T1000 (cell line): Measurements from ENCODE around the gene OPA3.
A peak's percentile ranks its signal among the peaks of the same experiment; 100 is the strongest.

Experiments used
- DNase-seq: peaks from one replicate; lab custom pipeline; 2025; ENCODE audit warnings: mixed read lengths; lab: John Stamatoyannopoulos, UW

Gene OPA3

DNA sequence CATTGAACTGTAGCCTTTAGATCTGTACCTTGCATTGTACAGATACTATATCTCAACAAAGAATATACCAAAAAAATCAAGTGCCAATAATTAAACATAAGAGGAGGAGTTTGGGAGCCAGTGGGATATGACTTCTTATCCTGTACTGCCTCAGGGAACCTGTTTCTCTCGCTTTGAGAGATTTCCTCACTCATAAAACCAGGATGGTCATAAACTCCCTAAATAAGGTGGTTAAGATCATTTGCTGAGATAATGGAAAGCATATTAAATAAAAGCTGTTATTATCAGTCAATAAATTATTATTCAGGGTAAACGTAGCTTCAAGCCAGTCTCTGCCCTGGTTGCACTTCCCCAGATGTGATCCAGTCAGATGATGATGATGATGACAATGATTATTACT lies 17.0 kb downstream of the OPA3 start:
- no peak for DNase-seq

GRCh38 chr19:45564131-45564780 lies 20.3 kb downstream of the OPA3 start:
- DNase-seq: no peak

DNA sequence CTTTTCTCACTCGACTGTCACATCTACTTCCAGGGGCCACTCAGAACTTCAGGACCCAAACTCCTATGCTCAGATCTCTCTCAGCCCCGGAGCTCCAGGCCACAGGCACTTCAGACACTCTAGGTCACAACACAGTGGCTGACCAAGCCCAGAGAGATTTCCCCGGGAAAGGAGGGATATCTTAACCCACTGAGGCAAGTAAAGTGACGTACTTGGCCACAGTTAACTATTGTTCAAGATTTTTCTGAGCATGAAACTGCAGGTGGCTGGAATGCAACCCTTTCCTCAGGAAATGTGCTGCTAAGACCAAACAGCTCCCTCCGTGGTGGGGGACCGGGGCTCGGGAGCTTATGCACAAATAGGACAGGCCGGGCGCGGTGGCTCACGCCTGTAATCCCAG lies 23.9 kb downstream of the OPA3 start:
- DNase-seq: no peak

GRCh38 chr19:45560038-45560437 lies 24.6 kb downstream of the OPA3 start:
- DNase-seq: no peak

DNA sequence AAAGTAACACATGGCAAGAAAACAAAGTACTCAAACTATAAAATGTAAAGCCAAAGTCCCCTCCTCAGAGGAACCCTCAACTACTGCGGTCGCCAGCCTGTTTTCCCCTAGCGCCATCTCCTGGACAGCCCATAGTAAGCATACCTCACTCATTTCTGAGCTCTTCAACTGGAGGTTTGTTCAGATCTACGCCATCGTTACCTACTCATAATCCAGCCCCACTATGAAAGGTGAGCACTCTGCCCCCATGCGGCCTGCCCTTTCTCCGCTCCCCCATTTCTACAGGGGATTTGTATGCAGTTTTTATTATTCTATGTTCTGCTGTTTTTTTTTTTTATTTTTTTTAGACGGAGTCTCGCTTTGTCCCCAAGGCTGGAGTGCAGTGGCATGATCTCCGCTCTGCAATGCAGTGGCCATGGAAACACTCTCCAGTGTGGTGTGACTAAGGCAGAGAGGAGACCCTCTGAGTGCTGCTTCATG lies 26.2 kb downstream of the OPA3 start:
- DNase-seq: no peak

DNA sequence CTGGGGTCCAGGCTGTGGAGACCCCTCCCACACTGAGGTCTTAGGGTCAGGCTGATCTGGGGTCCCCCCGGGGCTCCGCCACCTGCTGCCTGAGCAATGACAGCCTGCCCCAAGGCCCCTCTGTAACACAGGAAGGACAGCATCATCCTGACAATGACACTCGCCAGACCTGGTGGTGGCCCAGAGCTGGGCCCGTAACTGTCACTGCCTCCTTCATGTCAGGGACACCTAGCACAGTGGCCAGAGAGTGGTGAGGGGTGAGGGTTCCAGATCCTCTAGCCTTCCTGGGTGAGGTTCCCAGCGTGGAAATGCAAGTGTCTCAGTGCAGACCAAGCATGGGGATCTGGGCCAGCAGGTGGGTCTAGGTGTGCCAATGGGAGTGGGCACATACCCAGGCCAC lies 27.8 kb downstream of the OPA3 start:
- no peak for DNase-seq

DNA sequence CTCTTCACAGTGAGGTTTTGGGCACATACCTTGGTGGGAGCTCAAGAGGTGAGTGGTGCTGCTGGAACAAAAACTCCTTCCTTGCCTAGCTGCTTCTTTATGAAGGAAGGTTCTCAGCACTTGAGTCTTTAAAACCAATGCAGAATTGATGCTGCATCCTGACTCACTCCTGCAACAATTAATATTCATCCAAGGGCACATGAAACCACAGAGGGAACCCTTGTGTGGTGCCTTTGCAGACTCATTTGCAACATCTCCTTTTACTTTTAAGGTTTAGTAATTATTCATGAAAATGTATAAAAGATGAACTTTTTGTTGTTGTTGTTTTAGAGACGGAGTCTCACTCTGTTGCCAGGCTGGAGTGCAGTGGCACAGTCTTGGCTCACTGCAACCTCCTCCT lies 30.1 kb downstream of the OPA3 start:
- no peak for DNase-seq

GRCh38 chr19:45553464-45553863 lies 31.1 kb downstream of the OPA3 start:
- DNase-seq: no peak

GRCh38 chr19:45547965-45548609 lies 36.5 kb downstream of the OPA3 start:
- peak; percentile 82 for DNase-seq

GRCh38 chr19:45547211-45547770 lies 37.3 kb downstream of the OPA3 start:
- no peak for DNase-seq

DNA sequence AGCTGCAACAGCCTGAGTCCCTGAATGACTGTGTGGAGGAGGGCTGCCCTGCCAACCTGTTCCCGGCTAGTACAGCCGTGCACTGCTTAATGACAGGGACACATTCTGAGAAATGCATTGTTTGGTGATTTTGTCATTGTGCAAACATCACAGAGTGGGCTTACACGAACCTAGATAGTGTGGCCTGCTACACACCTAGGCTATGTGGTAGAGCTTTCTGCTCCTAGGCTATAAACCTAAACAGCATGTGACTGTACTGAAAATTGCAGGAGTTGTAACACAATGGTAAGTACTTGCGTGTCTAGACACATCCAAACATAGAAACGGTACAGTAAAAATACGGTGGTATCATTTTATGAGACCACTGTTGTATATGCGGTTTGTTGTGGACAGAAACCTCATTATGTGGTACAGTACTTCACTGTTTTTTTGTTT lies 42.4 kb downstream of the OPA3 start:
- DNase-seq: no peak

GRCh38 chr19:45539459-45539858 lies 45.1 kb downstream of the OPA3 start:
- DNase-seq: no peak

DNA sequence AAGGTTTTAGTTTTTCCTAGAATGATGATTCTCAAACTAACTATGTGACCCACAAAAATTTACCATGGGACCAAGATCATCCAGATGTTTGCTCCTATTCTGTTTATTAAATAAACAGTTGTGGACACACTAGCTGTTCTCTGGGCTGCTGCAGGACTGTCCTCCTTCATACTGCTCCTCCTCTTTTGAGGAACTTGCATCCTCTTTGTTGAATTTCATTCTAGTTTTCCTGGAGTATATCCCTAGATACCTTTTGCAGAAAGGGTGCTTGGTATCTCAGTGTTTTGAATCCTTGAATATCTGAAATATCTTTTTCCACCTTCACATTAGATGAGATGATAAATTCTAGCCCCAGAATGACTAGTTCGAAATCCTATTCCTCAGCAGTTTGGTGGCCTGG lies 53.3 kb downstream of the OPA3 start:
- no peak for DNase-seq

DNA sequence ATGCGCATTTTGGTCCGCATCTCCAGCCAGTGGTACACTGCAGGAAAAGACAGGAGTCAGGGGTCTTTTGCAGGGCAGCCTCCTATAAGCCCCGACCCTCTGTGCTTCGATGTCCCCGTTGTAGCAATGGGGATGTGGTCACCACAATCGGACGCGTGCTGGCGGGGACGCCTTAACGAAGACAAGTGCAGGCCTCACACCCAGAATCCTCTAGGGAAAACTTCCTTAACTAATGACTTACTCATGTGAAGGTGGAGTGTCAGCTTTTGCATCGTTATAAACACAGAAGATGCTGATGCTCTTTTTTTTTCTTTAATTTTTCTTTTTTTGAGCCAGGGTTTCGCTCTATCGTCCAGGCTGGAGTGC lies 55.2 kb downstream of the OPA3 start:
- DNase-seq: no peak

DNA sequence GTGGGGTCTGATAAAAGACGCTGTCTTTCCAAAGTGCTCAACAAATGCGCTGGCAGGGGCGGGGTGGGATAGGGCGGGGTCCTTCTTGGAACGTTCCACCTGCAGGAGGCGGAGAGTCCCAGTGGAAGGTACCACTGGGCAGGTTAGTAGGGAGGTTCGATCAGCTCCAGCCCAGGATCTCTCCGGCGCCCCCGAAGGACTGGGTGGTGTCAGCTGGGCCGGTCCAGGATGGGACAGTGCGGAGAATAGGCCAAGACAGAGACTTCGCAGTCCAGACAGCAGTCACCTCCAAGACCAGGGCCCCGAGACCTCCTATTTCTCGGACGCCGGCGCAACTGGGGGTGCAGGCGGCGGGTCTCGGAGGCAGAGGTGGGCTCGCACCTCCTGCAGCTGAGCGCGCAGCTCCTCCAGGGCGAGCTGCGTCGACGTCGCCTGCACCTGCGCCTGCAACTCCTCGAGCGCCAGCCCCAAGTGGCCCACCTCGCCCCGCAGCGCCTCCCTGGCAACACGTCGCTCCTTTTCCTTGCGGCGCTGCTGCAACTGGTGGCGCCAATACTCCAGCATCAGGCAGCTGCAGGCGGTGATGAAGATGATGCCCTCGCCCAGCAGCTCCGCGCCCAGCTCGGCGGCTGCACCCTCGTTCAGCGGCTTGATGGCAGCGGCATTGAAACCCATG lies 55.7 kb downstream of the OPA3 start:
- DNase-seq: no peak

DNA sequence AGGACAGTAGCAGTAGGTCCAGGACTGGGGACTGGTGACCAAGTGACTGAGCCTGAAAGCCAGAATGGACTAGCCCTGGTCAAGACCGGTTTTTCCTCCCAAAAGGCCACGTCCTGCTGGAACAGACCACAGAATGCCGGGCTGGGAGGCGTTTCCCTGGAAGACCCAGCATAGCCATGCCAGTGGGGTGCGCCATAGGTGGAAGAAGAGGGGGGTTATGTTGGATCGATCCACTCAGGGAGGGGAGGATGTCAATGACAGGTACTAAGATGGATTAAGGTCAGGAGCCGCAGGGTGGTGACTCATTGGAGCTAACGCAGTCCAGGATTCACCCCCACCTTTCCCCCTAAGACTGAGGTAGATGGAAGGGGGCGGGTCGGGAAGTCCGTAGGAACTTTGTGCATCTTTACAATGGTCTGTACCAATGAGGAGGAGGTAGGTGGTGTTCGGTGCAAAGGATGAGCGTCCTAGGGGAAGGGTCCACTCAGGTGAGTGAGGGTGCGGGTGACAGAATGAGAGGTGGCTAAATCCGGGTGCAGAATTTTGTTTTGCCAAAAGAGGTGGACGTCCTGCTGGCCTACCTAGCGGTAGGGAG lies 56.4 kb downstream of the OPA3 start:
- no peak for DNase-seq

DNA sequence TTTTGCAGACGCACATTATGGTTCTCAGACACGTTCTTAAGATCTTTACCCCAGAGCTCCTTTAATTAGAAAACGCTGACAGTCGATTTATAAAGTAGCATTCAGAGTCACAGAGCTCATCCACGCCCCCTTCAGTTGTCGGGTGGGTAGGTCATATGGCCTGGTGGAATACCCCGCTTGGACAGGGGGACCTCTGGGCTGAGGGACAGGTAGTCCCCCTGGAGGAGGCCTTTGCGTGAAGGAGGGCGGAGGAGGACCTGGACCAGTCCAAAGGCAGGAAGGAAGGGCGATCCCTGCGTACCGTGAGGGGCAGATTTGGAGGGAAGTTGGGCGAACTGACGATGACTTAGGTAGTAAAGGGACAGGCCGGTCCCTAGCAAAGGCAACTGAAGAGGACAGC lies 56.9 kb downstream of the OPA3 start:
- DNase-seq: no peak

DNA sequence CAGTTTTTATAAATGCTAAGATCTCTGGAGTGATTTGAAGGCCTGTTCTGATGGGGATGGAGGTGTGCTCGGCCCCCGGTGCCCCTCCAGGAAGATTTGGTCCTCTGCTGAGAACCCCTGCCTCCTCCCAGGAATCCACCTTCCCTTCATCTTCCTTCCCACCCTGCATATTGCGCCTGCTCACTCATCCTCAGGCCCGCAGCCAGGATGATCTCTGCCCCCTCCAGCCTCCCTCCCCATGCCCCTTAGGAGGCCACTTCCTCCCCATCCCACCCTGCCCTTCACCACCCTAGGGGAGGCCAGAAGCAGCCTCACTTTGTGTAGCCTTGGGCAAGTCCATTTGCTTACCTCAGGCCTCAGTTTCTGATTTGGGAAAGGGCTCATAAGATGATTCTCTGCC lies 57.6 kb downstream of the OPA3 start:
- no peak for DNase-seq

- peak; percentile 57 for DNase-seq
Measured at GRCh38 chr19:45526143-45526542, 58.5 kb downstream of the OPA3 start.

GRCh38 chr19:45524575-45525129 lies 60.0 kb downstream of the OPA3 start:
- no peak for DNase-seq

GRCh38 chr19:45523642-45524256 lies 60.9 kb downstream of the OPA3 start:
- DNase-seq: peak; percentile 71
